ENCODE measurements around the gene CFAP20DC. TPM values are rescaled to one million over a fixed set of nuclear protein-coding genes. Genes with fewer than 3 reads are reported as not detected.
"Not testable (repeated sequence)": the region's sequence is repeated elsewhere in the genome, so short reads cannot be mapped to it uniquely, and the experiment has no call there.

Gene CFAP20DC
- total RNA-seq, 4 donors from 2014 or later = 0.13 to 1.6 (median 0.35) TPM; not detected in 1

- Histone ChIP-seq H3K9me3 (no peaks in the 10 kb centered on the region), H3K4me1 (no peaks in the 10 kb centered on the region), H3K27ac (no peak overlapping the region), H3K36me3 (no peaks in the 10 kb centered on the region), H3K27me3 (no peaks in the 10 kb centered on the region), H3K4me3 (no peak overlapping the region)
- no peak for TF ChIP-seq POLR2A (IDR thresholded peaks at IDR 0.05)
- TF ChIP-seq EP300 (IDR thresholded peaks at IDR 0.05) = no peak
- no peak for TF ChIP-seq CTCF (IDR thresholded peaks at IDR 0.05)
- TF ChIP-seq POLR2AphosphoS5 (IDR thresholded peaks at IDR 0.05) = no peak
- WGBS, 2 donors (ENCODE audit: low coverage in 1 of 2) = 60 to 81% methylated on average over 1 to 3 of the region's 3 CpGs
- ATAC-seq = no peak
Observed at GRCh38 chr3:58707390-58707930, 342.4 kb downstream of the CFAP20DC start.

DNA sequence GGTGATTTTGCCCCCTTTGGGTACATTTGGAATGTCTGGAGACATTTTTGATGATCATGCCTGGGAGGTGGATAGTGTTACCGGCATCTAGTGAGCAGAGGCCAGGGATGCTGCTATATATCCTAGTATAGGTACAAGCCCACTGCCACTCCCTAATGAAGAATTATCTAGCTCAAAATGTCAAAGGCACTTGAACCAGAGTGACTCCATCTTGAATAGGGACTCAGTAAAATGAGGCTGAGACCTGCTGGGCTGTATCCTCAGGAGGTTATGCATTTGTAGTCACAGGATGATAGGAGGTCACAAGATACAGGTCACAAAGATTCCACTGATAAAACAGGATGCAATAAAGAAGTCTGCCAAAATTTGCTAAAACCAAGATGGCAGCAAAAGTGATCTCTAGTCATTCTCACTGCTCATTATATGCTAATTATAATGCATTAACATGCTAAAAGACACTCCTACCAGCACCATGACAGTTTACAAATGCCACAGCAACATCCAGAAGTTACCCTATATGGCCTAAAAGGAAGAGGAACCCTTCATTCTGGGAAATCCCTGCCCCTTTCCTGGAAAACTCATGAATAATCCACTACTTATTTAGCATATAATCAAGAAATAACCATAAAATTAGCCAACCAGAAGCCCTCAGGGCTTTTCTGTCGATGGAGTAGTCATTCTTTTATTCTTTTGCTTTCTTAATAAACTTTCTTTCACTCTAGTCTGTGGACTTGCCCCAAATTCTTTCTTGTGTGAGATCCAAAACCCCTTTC, 343.2 kb downstream of the CFAP20DC start:
- Histone ChIP-seq H3K4me1 (no peaks in the 10 kb centered on the region), H3K9me3 (no peaks in the 10 kb centered on the region), H3K4me3 (no peak overlapping the region), H3K27ac (no peak overlapping the region), H3K36me3 (no peaks in the 10 kb centered on the region), H3K27me3 (no peaks in the 10 kb centered on the region)
- no peak for ATAC-seq
- WGBS, 2 donors (ENCODE audit: low coverage in 1 of 2) = 75 to 80% methylated on average over 1 of the region's 2 CpGs
- TF ChIP-seq EP300 (IDR thresholded peaks at IDR 0.05) (no peak), CTCF (IDR thresholded peaks at IDR 0.05) (no peak), POLR2AphosphoS5 (IDR thresholded peaks at IDR 0.05) (no peak), POLR2A (IDR thresholded peaks at IDR 0.05) (no peak)

DNA sequence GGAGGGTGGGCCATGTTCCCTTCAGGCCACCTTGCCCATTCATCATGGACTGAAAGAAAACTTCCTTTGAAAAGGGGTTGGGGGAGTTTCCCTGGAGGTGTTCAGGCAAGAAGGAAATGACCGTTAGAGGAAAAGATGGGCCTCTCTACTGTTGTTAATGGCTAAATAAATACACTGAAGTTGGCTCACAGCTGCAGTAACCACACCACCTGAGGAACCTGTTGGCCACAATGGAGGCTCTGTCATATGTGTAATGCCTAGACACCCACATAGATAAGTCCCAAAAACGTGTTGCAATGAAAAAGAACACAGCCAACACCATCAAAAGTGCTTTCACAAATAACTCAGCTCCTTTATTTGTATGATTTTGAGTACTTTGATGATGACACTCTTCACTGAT, 345.1 kb downstream of the CFAP20DC start:
- Histone ChIP-seq H3K27me3 (no peaks in the 10 kb centered on the region), H3K9me3 (no peaks in the 10 kb centered on the region), H3K27ac (no peak overlapping the region), H3K4me1 (no peaks in the 10 kb centered on the region), H3K4me3 (no peak overlapping the region), H3K36me3 (no peaks in the 10 kb centered on the region)
- ATAC-seq = no peak
- 59 to 60% methylated on average over 2 of the region's 2 CpGs for WGBS, 2 donors (ENCODE audit: low coverage in 1 of 2)
- TF ChIP-seq CTCF (IDR thresholded peaks at IDR 0.05) (no peak), EP300 (IDR thresholded peaks at IDR 0.05) (no peak)

DNA sequence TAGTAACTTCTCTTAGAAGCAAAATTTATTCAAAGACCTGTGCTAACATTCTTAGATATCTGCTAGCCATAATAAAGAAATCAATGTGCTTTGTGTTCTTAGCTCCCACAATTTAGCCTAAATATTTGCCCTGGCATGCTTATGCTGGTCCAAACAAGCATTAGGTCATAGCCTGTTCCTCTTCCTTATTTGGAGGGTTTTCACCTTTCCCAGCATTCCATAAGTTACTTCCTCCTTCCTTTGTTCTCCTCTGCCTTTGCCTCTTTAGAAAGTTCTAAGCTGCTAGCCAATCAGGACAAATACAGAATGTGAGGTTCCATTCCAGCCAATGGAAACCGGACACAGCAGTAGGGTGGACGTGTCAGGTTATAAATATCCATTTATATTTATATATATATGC, 345.5 kb downstream of the CFAP20DC start:
- not testable (repeated sequence) for H3K4me3 ChIP-seq, H3K36me3 ChIP-seq, H3K9me3 ChIP-seq, ATAC-seq, H3K4me1 ChIP-seq, H3K27ac ChIP-seq, H3K27me3 ChIP-seq
- 79 to 80% methylated on average over 1 to 2 of the region's 2 CpGs for WGBS, 2 donors (ENCODE audit: low coverage in 1 of 2)

DNA sequence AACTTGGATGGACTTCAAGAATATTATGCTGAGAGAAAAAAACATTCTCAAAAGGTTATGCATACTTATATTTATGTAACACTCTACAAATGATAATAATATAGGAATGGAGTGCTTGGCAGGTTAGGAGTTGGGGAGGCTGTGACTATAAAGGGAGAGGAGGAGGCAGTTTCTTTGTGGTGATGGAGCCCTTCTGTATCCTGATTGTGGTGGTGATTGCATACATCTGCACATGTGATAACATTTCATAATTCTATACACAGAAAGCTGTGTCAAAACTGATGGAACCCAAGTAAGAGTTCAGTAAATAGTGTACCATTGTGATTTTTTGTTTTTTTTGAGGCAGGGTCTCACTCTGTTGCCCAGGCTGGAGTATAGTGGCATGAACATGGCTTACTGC, 351.6 kb downstream of the CFAP20DC start:
- no peaks in the 10 kb centered on the region for H3K4me1 ChIP-seq
- no peak for ATAC-seq
- H3K4me3 ChIP-seq = no peak overlapping the region
- no peaks in the 10 kb centered on the region for H3K27me3 ChIP-seq
- no peaks in the 10 kb centered on the region for H3K36me3 ChIP-seq
- no peaks in the 10 kb centered on the region for H3K9me3 ChIP-seq
- H3K27ac ChIP-seq = no peak overlapping the region
- TF ChIP-seq POLR2A (IDR thresholded peaks at IDR 0.05) = no peak
- no peak for TF ChIP-seq CTCF (IDR thresholded peaks at IDR 0.05)
- no peak for TF ChIP-seq POLR2AphosphoS5 (IDR thresholded peaks at IDR 0.05)
- TF ChIP-seq EP300 (IDR thresholded peaks at IDR 0.05) = no peak

Measured in gastroesophageal sphincter (tissue), 4 donors.